ENCODE data around the gene TEX29. TPM values are rescaled to one million over a fixed set of nuclear protein-coding genes. Genes with fewer than 3 reads are reported as not detected.

Gene TEX29
- total RNA-seq, 1 experiment from 2014 or later = not detected

GRCh38 chr13:111275382-111275781 is 45.1 kb upstream of the TEX29 start:
- Histone ChIP-seq H3K4me3 (ENCODE audit: low read depth in 2 of 2, low read length in 2 of 2) (no peak overlapping the region), H3K9me3 (ENCODE audit: control insufficient read depth, insufficient read depth, low read depth, low read length) (no peaks in the 10 kb centered on the region), H3K4me1 (ENCODE audit: control insufficient read depth, insufficient read depth, low read length) (no peaks in the 10 kb centered on the region), H3K27ac (ENCODE audit: low read length) (no peak overlapping the region), H3K36me3 (ENCODE audit: control insufficient read depth, insufficient read depth, low read length) (no peaks in the 10 kb centered on the region), H3K27me3 (ENCODE audit: control insufficient read depth, insufficient read depth, low read length) (no peaks in the 10 kb centered on the region)
- ChIA-PET CTCF (no interaction called here), POLR2A (no interaction called here)
- intact Hi-C loops (cut with micrococcal nuclease; ENCODE audit: unreplicated experiment) = no loop called here
- in situ Hi-C loops (cut with HindIII; ENCODE audit: low pct_unique_long_range_greater_than_20kb, low sequenced_read_pairs) = no loop called here
- DNase-seq (ENCODE audit: low read depth, low spot score) (no peak), ATAC-seq (no peak)
- no peak for TF ChIP-seq SIN3A (IDR thresholded peaks at IDR 0.05; ENCODE audit: borderline replicate concordance, insufficient read depth, low read depth, low read length)
- TF ChIP-seq, protein P1, sequence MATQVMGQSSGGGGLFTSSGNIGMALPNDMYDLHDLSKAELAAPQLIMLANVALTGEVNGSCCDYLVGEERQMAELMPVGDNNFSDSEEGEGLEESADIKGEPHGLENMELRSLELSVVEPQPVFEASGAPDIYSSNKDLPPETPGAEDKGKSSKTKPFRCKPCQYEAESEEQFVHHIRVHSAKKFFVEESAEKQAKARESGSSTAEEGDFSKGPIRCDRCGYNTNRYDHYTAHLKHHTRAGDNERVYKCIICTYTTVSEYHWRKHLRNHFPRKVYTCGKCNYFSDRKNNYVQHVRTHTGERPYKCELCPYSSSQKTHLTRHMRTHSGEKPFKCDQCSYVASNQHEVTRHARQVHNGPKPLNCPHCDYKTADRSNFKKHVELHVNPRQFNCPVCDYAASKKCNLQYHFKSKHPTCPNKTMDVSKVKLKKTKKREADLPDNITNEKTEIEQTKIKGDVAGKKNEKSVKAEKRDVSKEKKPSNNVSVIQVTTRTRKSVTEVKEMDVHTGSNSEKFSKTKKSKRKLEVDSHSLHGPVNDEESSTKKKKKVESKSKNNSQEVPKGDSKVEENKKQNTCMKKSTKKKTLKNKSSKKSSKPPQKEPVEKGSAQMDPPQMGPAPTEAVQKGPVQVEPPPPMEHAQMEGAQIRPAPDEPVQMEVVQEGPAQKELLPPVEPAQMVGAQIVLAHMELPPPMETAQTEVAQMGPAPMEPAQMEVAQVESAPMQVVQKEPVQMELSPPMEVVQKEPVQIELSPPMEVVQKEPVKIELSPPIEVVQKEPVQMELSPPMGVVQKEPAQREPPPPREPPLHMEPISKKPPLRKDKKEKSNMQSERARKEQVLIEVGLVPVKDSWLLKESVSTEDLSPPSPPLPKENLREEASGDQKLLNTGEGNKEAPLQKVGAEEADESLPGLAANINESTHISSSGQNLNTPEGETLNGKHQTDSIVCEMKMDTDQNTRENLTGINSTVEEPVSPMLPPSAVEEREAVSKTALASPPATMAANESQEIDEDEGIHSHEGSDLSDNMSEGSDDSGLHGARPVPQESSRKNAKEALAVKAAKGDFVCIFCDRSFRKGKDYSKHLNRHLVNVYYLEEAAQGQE (IDR thresholded peaks at IDR 0.05; ENCODE audit: insufficient read depth in 1 of 2, low read depth in 2 of 2, low read length in 1 of 2) = no peak
- TF ChIP-seq POLR2AphosphoS5 (IDR thresholded peaks at IDR 0.05; ENCODE audit: low read depth, low read length) = no peak
- TF ChIP-seq CTCF (IDR thresholded peaks at IDR 0.05) = no peak
- no peak for TF ChIP-seq TCF7L2 (IDR thresholded peaks at IDR 0.05; ENCODE audit: low read depth, low read length)
- no TSS peak for BruUV-seq (replicated peaks)

DNA sequence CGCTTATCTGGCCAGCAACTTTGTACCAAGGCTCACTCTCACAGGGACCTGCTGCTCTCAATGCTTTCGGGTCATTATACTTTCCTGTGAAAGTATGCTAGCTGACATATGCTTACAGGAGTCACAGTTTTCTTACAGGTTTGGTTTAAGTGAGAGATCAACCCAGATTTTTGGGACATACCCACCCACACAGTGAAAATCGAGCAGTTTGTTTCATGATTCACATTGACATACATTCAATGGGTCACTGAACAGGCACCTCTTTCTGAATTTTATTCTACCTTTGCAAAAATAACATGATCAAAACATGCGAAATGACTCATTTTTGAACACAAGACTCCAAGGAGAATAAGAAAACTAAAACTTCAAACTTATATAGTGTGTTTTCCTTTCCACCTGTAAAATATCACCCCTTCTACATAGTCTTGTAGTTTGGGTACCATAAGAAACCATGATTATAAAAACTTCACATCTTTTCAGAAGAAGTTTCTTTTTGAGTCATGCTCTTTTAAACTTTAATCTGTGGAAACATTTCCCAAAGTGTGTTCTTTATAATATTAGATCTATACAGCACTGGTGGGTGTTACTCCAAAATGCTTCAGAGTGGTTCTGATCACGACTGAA is 44.3 kb upstream of the TEX29 start:
- Histone ChIP-seq H3K27ac (ENCODE audit: low read length) (no peak overlapping the region), H3K4me3 (ENCODE audit: low read depth in 2 of 2, low read length in 2 of 2) (no peak overlapping the region), H3K4me1 (ENCODE audit: control insufficient read depth, insufficient read depth, low read length) (no peaks in the 10 kb centered on the region), H3K27me3 (ENCODE audit: control insufficient read depth, insufficient read depth, low read length) (no peaks in the 10 kb centered on the region), H3K9me3 (ENCODE audit: control insufficient read depth, insufficient read depth, low read depth, low read length) (no peaks in the 10 kb centered on the region), H3K36me3 (ENCODE audit: control insufficient read depth, insufficient read depth, low read length) (no peaks in the 10 kb centered on the region)
- ChIA-PET POLR2A (no interaction called here), CTCF (no interaction called here)
- no peak for ATAC-seq
- TF ChIP-seq POLR2AphosphoS5 (IDR thresholded peaks at IDR 0.05; ENCODE audit: low read depth, low read length) (no peak), SIN3A (IDR thresholded peaks at IDR 0.05; ENCODE audit: borderline replicate concordance, insufficient read depth, low read depth, low read length) (no peak), CTCF (IDR thresholded peaks at IDR 0.05) (no peak), TCF7L2 (IDR thresholded peaks at IDR 0.05; ENCODE audit: low read depth, low read length) (no peak)
- TF ChIP-seq, protein P1 (IDR thresholded peaks at IDR 0.05; ENCODE audit: insufficient read depth in 1 of 2, low read depth in 2 of 2, low read length in 1 of 2) = no peak
- BruUV-seq (replicated peaks) = no TSS peak
- DNase-seq (ENCODE audit: low read depth, low spot score) = no peak
- intact Hi-C loops (cut with micrococcal nuclease; ENCODE audit: unreplicated experiment) = no loop called here
- in situ Hi-C loops (cut with HindIII; ENCODE audit: low pct_unique_long_range_greater_than_20kb, low sequenced_read_pairs) = no loop called here
